ENCODE results near the gene DBH. TPM values are rescaled to one million over a fixed set of nuclear protein-coding genes. Genes with fewer than 3 reads are reported as not detected.

The DBH gene
- polyA plus RNA-seq, 4 donors, result 0.13 to 0.30 TPM; not detected in 2

GRCh38 chr9:133665535-133665934 is 29.4 kb downstream of the DBH start:
- no peaks in the 10 kb centered on the region for H3K9me3 ChIP-seq (ENCODE audit: control insufficient read depth in 2 of 2, insufficient read depth in 1 of 2, low read depth in 1 of 2, low read length in 1 of 2)
- H3K4me1 ChIP-seq (ENCODE audit: control insufficient read depth in 3 of 3, insufficient read depth in 2 of 3, low read depth in 1 of 3, low read length in 2 of 3), result no peaks in the 10 kb centered on the region
- FAIRE-seq (no peak), DNase-seq (no peak)
- H3K36me3 ChIP-seq (ENCODE audit: control insufficient read depth in 3 of 3, insufficient read depth in 2 of 3, low read depth in 1 of 3, low read length in 3 of 3), result no peaks in the 10 kb centered on the region
- H3K4me3 ChIP-seq (ENCODE audit: low read depth in 1 of 3, low read length in 3 of 3), result no peak overlapping the region
- 83 to 90% (median 85%) methylated on average over 12 of the region's 12 CpGs for WGBS, 3 donors
- H3K27me3 ChIP-seq (ENCODE audit: control insufficient read depth in 3 of 3, insufficient read depth in 3 of 3, low read length in 3 of 3), result peaks cover 0 to 2% (median 0%) of the 10 kb centered on the region in 3 donors
- H3K27ac ChIP-seq (ENCODE audit: low read depth in 1 of 3, low read length in 2 of 3), result no peak overlapping the region

GRCh38 chr9:133666387-133666786 is 30.2 kb downstream of the DBH start:
- DNase-seq, result no peak
- no peaks in the 10 kb centered on the region for H3K9me3 ChIP-seq (ENCODE audit: control insufficient read depth in 2 of 2, insufficient read depth in 1 of 2, low read depth in 1 of 2, low read length in 1 of 2)
- peaks cover 0 to 1% (median 0%) of the 10 kb centered on the region in 3 donors for H3K36me3 ChIP-seq (ENCODE audit: control insufficient read depth in 3 of 3, insufficient read depth in 2 of 3, low read depth in 1 of 3, low read length in 3 of 3)
- H3K27me3 ChIP-seq (ENCODE audit: control insufficient read depth in 3 of 3, insufficient read depth in 3 of 3, low read length in 3 of 3), result no peaks in the 10 kb centered on the region
- FAIRE-seq, result no peak
- 74 to 85% (median 83%) methylated on average over 8 to 9 of the region's 9 CpGs for whole genome bisulfite sequencing, 3 donors
- H3K4me1 ChIP-seq (ENCODE audit: control insufficient read depth in 3 of 3, insufficient read depth in 2 of 3, low read depth in 1 of 3, low read length in 2 of 3), result no peaks in the 10 kb centered on the region
- H3K27ac ChIP-seq (ENCODE audit: low read depth in 1 of 3, low read length in 2 of 3), result no peak overlapping the region
- H3K4me3 ChIP-seq (ENCODE audit: low read depth in 1 of 3, low read length in 3 of 3), result no peak overlapping the region

- WGBS, 3 donors, result 66 to 77% (median 70%) methylated on average over 11 of the region's 11 CpGs
These were observed 30.7 kb downstream of the DBH start for GRCh38 chr9:133666845-133667244.

GRCh38 chr9:133667759-133668450 is 31.7 kb downstream of the DBH start:
- H3K4me1 ChIP-seq (ENCODE audit: control insufficient read depth in 3 of 3, insufficient read depth in 2 of 3, low read depth in 1 of 3, low read length in 2 of 3), result no peaks in the 10 kb centered on the region
- no peaks in the 10 kb centered on the region for H3K27me3 ChIP-seq (ENCODE audit: control insufficient read depth in 3 of 3, insufficient read depth in 3 of 3, low read length in 3 of 3)
- DNase-seq, result no peak
- peaks cover 0 to 4% (median 0%) of the 10 kb centered on the region in 3 donors for H3K36me3 ChIP-seq (ENCODE audit: control insufficient read depth in 3 of 3, insufficient read depth in 2 of 3, low read depth in 1 of 3, low read length in 3 of 3)
- FAIRE-seq, result no peak
- 63 to 68% (median 66%) methylated on average over 14 to 17 of the region's 17 CpGs for WGBS, 3 donors
- H3K27ac ChIP-seq (ENCODE audit: low read depth in 1 of 3, low read length in 2 of 3), result no peak overlapping the region
- peaks cover 0 to 3% of the 10 kb centered on the region in 2 donors for H3K9me3 ChIP-seq (ENCODE audit: control insufficient read depth in 2 of 2, insufficient read depth in 1 of 2, low read depth in 1 of 2, low read length in 1 of 2)
- no peak overlapping the region for H3K4me3 ChIP-seq (ENCODE audit: low read depth in 1 of 3, low read length in 3 of 3)

More at GRCh38 chr9:133666845-133667244, 30.7 kb downstream of the DBH start:
- H3K36me3 ChIP-seq (ENCODE audit: control insufficient read depth in 3 of 3, insufficient read depth in 2 of 3, low read depth in 1 of 3, low read length in 3 of 3), result peaks cover 0 to 2% (median 0%) of the 10 kb centered on the region in 3 donors
- FAIRE-seq, result no peak
- H3K9me3 ChIP-seq (ENCODE audit: control insufficient read depth in 2 of 2, insufficient read depth in 1 of 2, low read depth in 1 of 2, low read length in 1 of 2), result peaks cover 0 to under 1% of the 10 kb centered on the region in 2 donors
- no peak overlapping the region for H3K27ac ChIP-seq (ENCODE audit: low read depth in 1 of 3, low read length in 2 of 3)
- no peak overlapping the region for H3K4me3 ChIP-seq (ENCODE audit: low read depth in 1 of 3, low read length in 3 of 3)
- no peak for DNase-seq
- no peaks in the 10 kb centered on the region for H3K4me1 ChIP-seq (ENCODE audit: control insufficient read depth in 3 of 3, insufficient read depth in 2 of 3, low read depth in 1 of 3, low read length in 2 of 3)
- no peaks in the 10 kb centered on the region for H3K27me3 ChIP-seq (ENCODE audit: control insufficient read depth in 3 of 3, insufficient read depth in 3 of 3, low read length in 3 of 3)

GRCh38 chr9:133669182-133669801 is 33.1 kb downstream of the DBH start:
- H3K27me3 ChIP-seq (ENCODE audit: control insufficient read depth in 3 of 3, insufficient read depth in 3 of 3, low read length in 3 of 3), result no peaks in the 10 kb centered on the region
- WGBS, 3 donors, result 73 to 87% (median 79%) methylated on average over 15 of the region's 16 CpGs
- no peaks in the 10 kb centered on the region for H3K4me1 ChIP-seq (ENCODE audit: control insufficient read depth in 3 of 3, insufficient read depth in 2 of 3, low read depth in 1 of 3, low read length in 2 of 3)
- H3K27ac ChIP-seq (ENCODE audit: low read depth in 1 of 3, low read length in 2 of 3), result no peak overlapping the region
- peaks cover 0 to 3% of the 10 kb centered on the region in 2 donors for H3K9me3 ChIP-seq (ENCODE audit: control insufficient read depth in 2 of 2, insufficient read depth in 1 of 2, low read depth in 1 of 2, low read length in 1 of 2)
- FAIRE-seq, result no peak
- H3K36me3 ChIP-seq (ENCODE audit: control insufficient read depth in 3 of 3, insufficient read depth in 2 of 3, low read depth in 1 of 3, low read length in 3 of 3), result peaks cover 0 to 4% (median 0%) of the 10 kb centered on the region in 3 donors
- H3K4me3 ChIP-seq (ENCODE audit: low read depth in 1 of 3, low read length in 3 of 3), result no peak overlapping the region
- no peak for DNase-seq

- 89 to 95% (median 95%) methylated on average over 17 of the region's 17 CpGs for WGBS, 3 donors
These were observed 34.3 kb downstream of the DBH start for GRCh38 chr9:133670466-133670865.

GRCh38 chr9:133671371-133671770 is 35.2 kb downstream of the DBH start:
- Histone ChIP-seq H3K27ac (ENCODE audit: low read depth in 1 of 3, low read length in 2 of 3) (no peak overlapping the region), H3K36me3 (ENCODE audit: control insufficient read depth in 3 of 3, insufficient read depth in 2 of 3, low read depth in 1 of 3, low read length in 3 of 3) (peaks cover 0 to 4% (median 0%) of the 10 kb centered on the region in 3 donors), H3K4me1 (ENCODE audit: control insufficient read depth in 3 of 3, insufficient read depth in 2 of 3, low read depth in 1 of 3, low read length in 2 of 3) (no peaks in the 10 kb centered on the region), H3K9me3 (ENCODE audit: control insufficient read depth in 2 of 2, insufficient read depth in 1 of 2, low read depth in 1 of 2, low read length in 1 of 2) (peaks cover 0 to 3% of the 10 kb centered on the region in 2 donors), H3K27me3 (ENCODE audit: control insufficient read depth in 3 of 3, insufficient read depth in 3 of 3, low read length in 3 of 3) (no peaks in the 10 kb centered on the region), H3K4me3 (ENCODE audit: low read depth in 1 of 3, low read length in 3 of 3) (no peak overlapping the region)
- no peak for DNase-seq
- 86 to 90% (median 86%) methylated on average over 21 of the region's 21 CpGs for WGBS, 3 donors
- no peak for FAIRE-seq

More at GRCh38 chr9:133670466-133670865, 34.3 kb downstream of the DBH start:
- no peak overlapping the region for H3K27ac ChIP-seq (ENCODE audit: low read depth in 1 of 3, low read length in 2 of 3)
- peaks cover 0 to 3% of the 10 kb centered on the region in 2 donors for H3K9me3 ChIP-seq (ENCODE audit: control insufficient read depth in 2 of 2, insufficient read depth in 1 of 2, low read depth in 1 of 2, low read length in 1 of 2)
- H3K27me3 ChIP-seq (ENCODE audit: control insufficient read depth in 3 of 3, insufficient read depth in 3 of 3, low read length in 3 of 3), result no peaks in the 10 kb centered on the region
- H3K4me1 ChIP-seq (ENCODE audit: control insufficient read depth in 3 of 3, insufficient read depth in 2 of 3, low read depth in 1 of 3, low read length in 2 of 3), result no peaks in the 10 kb centered on the region
- FAIRE-seq, result no peak
- H3K36me3 ChIP-seq (ENCODE audit: control insufficient read depth in 3 of 3, insufficient read depth in 2 of 3, low read depth in 1 of 3, low read length in 3 of 3), result peaks cover 0 to 4% (median 0%) of the 10 kb centered on the region in 3 donors
- DNase-seq, result no peak
- H3K4me3 ChIP-seq (ENCODE audit: low read depth in 1 of 3, low read length in 3 of 3), result no peak overlapping the region

- Histone ChIP-seq H3K27me3 (ENCODE audit: control insufficient read depth in 3 of 3, insufficient read depth in 3 of 3, low read length in 3 of 3) (no peaks in the 10 kb centered on the region), H3K27ac (ENCODE audit: low read depth in 1 of 3, low read length in 2 of 3) (no peak overlapping the region), H3K4me1 (ENCODE audit: control insufficient read depth in 3 of 3, insufficient read depth in 2 of 3, low read depth in 1 of 3, low read length in 2 of 3) (no peaks in the 10 kb centered on the region), H3K4me3 (ENCODE audit: low read depth in 1 of 3, low read length in 3 of 3) (no peak overlapping the region), H3K36me3 (ENCODE audit: control insufficient read depth in 3 of 3, insufficient read depth in 2 of 3, low read depth in 1 of 3, low read length in 3 of 3) (peaks cover 0 to 4% (median 0%) of the 10 kb centered on the region in 3 donors), H3K9me3 (ENCODE audit: control insufficient read depth in 2 of 2, insufficient read depth in 1 of 2, low read depth in 1 of 2, low read length in 1 of 2) (peaks cover 0 to 3% of the 10 kb centered on the region in 2 donors)
- WGBS, 3 donors, result 85 to 86% (median 86%) methylated on average over 31 of the region's 31 CpGs
- FAIRE-seq (no peak), DNase-seq (no peak)
These were observed 36.5 kb downstream of the DBH start for GRCh38 chr9:133672503-133673257.

Measured in small intestine (tissue), 7 donors.